Measurements from ENCODE around the gene LAMP1. TPM values are rescaled to one million over a fixed set of nuclear protein-coding genes. Genes with fewer than 3 reads are reported as not detected.

LAMP1 gene
- total RNA-seq, 1 experiment from 2014 or later, result 110 TPM

DNA sequence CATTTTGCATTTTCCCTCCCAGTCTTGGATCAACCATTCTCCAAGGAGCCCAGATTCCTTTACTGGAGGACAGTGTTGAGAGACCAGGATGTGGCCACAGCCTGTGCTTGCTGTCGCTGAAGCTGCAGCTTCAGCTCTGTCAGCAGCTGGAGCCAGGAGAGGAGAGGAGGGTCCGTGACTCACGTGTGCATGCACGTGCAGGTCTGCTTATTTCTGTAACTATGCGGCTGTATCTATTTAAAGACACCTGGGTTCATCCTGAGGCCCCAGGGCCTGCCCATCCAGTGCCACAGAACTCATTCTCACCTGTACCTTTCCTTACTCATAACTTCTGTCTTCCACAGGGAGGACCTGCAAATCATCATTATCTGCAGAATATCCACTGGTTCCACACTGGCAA, 8.2 kb upstream of the LAMP1 start:
- H3K27me3 ChIP-seq (ENCODE audit: low read length), result no peaks in the 10 kb centered on the region
- DNase-seq, result no peak
- POLR2A ChIA-PET (ENCODE audit: unreplicated experiment), result no interaction called here
- no peaks in the 10 kb centered on the region; the same call in 1 of the 2 replicates for H3K4me1 ChIP-seq (ENCODE audit: insufficient read depth, low read length)
- no peak overlapping the region for H2AFZ ChIP-seq (ENCODE audit: low read length)
- H3K4me2 ChIP-seq (ENCODE audit: low read length), result no peak overlapping the region
- no TSS peak for BruUV-seq (replicated peaks)
- no peak for ATAC-seq
- no peaks in the 10 kb centered on the region for H4K20me1 ChIP-seq (ENCODE audit: low read length)
- no peak overlapping the region for H3K9ac ChIP-seq (ENCODE audit: low read length)
- CTCF ChIA-PET, result no interaction called here
- TF ChIP-seq EZH2 (IDR thresholded peaks at IDR 0.05; ENCODE audit: low read length, unreplicated experiment), result no peak
- TF ChIP-seq, protein P1, sequence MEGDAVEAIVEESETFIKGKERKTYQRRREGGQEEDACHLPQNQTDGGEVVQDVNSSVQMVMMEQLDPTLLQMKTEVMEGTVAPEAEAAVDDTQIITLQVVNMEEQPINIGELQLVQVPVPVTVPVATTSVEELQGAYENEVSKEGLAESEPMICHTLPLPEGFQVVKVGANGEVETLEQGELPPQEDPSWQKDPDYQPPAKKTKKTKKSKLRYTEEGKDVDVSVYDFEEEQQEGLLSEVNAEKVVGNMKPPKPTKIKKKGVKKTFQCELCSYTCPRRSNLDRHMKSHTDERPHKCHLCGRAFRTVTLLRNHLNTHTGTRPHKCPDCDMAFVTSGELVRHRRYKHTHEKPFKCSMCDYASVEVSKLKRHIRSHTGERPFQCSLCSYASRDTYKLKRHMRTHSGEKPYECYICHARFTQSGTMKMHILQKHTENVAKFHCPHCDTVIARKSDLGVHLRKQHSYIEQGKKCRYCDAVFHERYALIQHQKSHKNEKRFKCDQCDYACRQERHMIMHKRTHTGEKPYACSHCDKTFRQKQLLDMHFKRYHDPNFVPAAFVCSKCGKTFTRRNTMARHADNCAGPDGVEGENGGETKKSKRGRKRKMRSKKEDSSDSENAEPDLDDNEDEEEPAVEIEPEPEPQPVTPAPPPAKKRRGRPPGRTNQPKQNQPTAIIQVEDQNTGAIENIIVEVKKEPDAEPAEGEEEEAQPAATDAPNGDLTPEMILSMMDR (conservative IDR thresholded peaks at IDR 0.05; ENCODE audit: low read depth, low read length), result no peak
- no peak for TF ChIP-seq EZH2phosphoT487 (IDR thresholded peaks at IDR 0.05; ENCODE audit: borderline replicate concordance, low read length)
- H3K36me3 ChIP-seq (ENCODE audit: low read depth, low read length), result no peaks in the 10 kb centered on the region
- intact Hi-C loops (cut with micrococcal nuclease), result no loop called here
- H3K9me2 ChIP-seq (replicated peaks; ENCODE audit: low read length), result no peaks in the 10 kb centered on the region
- H3K79me2 ChIP-seq (ENCODE audit: low read length), result no peaks in the 10 kb centered on the region
- no peak overlapping the region for H3K4me3 ChIP-seq (ENCODE audit: low read length)
- no peak overlapping the region for H3K27ac ChIP-seq (ENCODE audit: low read length)
- no peaks in the 10 kb centered on the region for H3K9me3 ChIP-seq (ENCODE audit: low read length)
- no peaks in the 10 kb centered on the region for H3F3A ChIP-seq (ENCODE audit: low read length, unreplicated experiment)

DNA sequence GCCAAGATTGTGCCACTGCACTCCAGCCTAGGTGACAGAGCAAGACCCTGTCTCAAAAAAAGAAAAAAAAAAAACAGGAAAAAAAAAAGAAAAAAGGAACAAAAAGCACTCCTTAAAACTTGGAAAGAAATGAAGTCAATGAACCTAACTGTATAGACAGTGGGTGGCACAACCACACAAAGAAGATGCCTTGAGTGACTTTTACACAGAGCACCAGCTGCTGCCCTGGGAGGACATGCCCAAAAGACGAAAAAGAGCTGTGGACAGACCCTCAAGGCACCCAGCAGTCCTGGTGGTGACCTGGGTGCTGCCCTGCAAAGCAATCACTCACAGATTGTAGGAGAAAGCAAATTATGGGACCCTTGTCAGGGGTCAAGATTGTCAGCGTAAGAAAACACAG, 5.9 kb upstream of the LAMP1 start:
- intact Hi-C loops (cut with micrococcal nuclease), result no loop called here
- H3K27ac ChIP-seq (ENCODE audit: low read length), result no peak overlapping the region
- ChIA-PET CTCF (no interaction called here), POLR2A (ENCODE audit: unreplicated experiment) (no interaction called here)
- peak overlapping the region; percentile 84 for H3K4me2 ChIP-seq (ENCODE audit: low read length)
- no peaks in the 10 kb centered on the region for H3K27me3 ChIP-seq (ENCODE audit: low read length)
- no peak for DNase-seq
- no peaks in the 10 kb centered on the region; the same call in 1 of the 2 replicates for H3K4me1 ChIP-seq (ENCODE audit: insufficient read depth, low read length)
- ATAC-seq, result no peak
- H3F3A ChIP-seq (ENCODE audit: low read length, unreplicated experiment), result no peaks in the 10 kb centered on the region
- BruUV-seq (replicated peaks), result no TSS peak
- no peaks in the 10 kb centered on the region for H3K9me3 ChIP-seq (ENCODE audit: low read length)
- TF ChIP-seq EZH2phosphoT487 (IDR thresholded peaks at IDR 0.05; ENCODE audit: borderline replicate concordance, low read length), result no peak
- TF ChIP-seq, protein P1 (conservative IDR thresholded peaks at IDR 0.05; ENCODE audit: low read depth, low read length), result no peak
- TF ChIP-seq EZH2 (IDR thresholded peaks at IDR 0.05; ENCODE audit: low read length, unreplicated experiment), result no peak
- no peaks in the 10 kb centered on the region for H3K9me2 ChIP-seq (replicated peaks; ENCODE audit: low read length)
- no peak overlapping the region for H3K9ac ChIP-seq (ENCODE audit: low read length)
- no peaks in the 10 kb centered on the region for H4K20me1 ChIP-seq (ENCODE audit: low read length)
- H3K4me3 ChIP-seq (ENCODE audit: low read length), result no peak overlapping the region
- H2AFZ ChIP-seq (ENCODE audit: low read length), result no peak overlapping the region
- H3K79me2 ChIP-seq (ENCODE audit: low read length), result no peaks in the 10 kb centered on the region
- no peaks in the 10 kb centered on the region for H3K36me3 ChIP-seq (ENCODE audit: low read depth, low read length)

DNA sequence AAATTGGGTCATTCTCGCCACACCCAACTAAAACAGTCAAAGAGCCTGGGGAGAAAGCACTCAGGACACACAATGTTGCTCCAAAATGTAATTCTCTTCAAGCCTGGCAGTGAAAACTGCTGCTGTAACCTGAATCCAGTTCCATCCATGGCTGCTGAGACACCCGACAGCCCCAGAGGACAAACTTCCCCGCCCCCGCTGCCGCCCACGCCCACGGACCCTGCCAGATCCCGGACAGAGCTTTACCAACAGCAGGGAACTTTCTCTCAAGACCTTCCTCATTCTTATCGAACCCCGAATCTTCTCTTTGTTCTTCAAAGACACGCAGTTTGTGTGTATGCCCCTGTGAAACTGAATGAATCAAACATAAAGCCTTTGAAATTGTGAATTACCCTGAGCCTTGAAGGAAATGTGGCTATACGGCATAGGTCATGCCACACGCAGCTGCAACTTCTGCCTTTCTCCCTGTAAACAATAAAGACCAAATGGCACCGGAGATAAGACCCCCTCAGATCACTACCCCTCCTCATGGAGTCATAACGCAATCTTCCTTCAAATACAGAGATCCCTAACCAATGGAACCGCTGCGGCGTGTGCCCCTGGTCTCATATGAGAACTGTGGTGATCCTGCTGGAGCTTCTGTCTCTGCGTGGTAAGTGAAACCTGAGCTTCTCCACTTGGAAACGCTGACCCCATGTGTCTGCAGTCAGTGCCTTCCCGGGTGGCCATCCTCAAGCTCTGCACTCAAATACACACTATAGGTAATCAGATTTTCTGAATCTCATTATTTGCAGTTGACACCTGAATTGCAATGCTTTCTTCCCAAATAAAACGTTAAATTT, 4.8 kb upstream of the LAMP1 start:
- Histone ChIP-seq H3K4me1 (ENCODE audit: insufficient read depth, low read length) (peaks cover 3% of the 10 kb centered on the region; the same call in 1 of the 2 replicates), H3K9me3 (ENCODE audit: low read length) (no peaks in the 10 kb centered on the region), H3K9ac (ENCODE audit: low read length) (peak overlapping the region; percentile 13), H3K27me3 (ENCODE audit: low read length) (no peaks in the 10 kb centered on the region), H3K79me2 (ENCODE audit: low read length) (no peaks in the 10 kb centered on the region), H4K20me1 (ENCODE audit: low read length) (no peaks in the 10 kb centered on the region), H3F3A (ENCODE audit: low read length, unreplicated experiment) (no peaks in the 10 kb centered on the region), H3K27ac (ENCODE audit: low read length) (no peak overlapping the region), H3K9me2 (replicated peaks; ENCODE audit: low read length) (no peaks in the 10 kb centered on the region), H2AFZ (ENCODE audit: low read length) (peak overlapping the region; percentile 87), H3K4me2 (ENCODE audit: low read length) (peak overlapping the region; percentile 84), H3K36me3 (ENCODE audit: low read depth, low read length) (no peaks in the 10 kb centered on the region), H3K4me3 (ENCODE audit: low read length) (peak overlapping the region; percentile 65)
- intact Hi-C loops (cut with micrococcal nuclease), result no loop called here
- DNase-seq, result peak; percentile 29
- peak; percentile 64 for ATAC-seq
- CTCF ChIA-PET, result no interaction called here
- POLR2A ChIA-PET (ENCODE audit: unreplicated experiment), result no interaction called here
- no TSS peak for BruUV-seq (replicated peaks)
- TF ChIP-seq EZH2phosphoT487 (IDR thresholded peaks at IDR 0.05; ENCODE audit: borderline replicate concordance, low read length), result no peak
- TF ChIP-seq EZH2 (IDR thresholded peaks at IDR 0.05; ENCODE audit: low read length, unreplicated experiment), result no peak
- TF ChIP-seq, protein P1 (conservative IDR thresholded peaks at IDR 0.05; ENCODE audit: low read depth, low read length), result no peak

Data from PC-3 (cell line).